HG02763 (cell line): ENCODE data around the gene ELMO3.

Experiments
- ATAC-seq: cut with Tn5 transposase; IDR thresholded peaks from one replicate; pipeline ENCODE4 v1.9.1; 2021; ENCODE audit warnings: mild to moderate bottlenecking, moderate library complexity; ENCODE audit not compliant: unreplicated experiment

The ELMO3 gene

DNA sequence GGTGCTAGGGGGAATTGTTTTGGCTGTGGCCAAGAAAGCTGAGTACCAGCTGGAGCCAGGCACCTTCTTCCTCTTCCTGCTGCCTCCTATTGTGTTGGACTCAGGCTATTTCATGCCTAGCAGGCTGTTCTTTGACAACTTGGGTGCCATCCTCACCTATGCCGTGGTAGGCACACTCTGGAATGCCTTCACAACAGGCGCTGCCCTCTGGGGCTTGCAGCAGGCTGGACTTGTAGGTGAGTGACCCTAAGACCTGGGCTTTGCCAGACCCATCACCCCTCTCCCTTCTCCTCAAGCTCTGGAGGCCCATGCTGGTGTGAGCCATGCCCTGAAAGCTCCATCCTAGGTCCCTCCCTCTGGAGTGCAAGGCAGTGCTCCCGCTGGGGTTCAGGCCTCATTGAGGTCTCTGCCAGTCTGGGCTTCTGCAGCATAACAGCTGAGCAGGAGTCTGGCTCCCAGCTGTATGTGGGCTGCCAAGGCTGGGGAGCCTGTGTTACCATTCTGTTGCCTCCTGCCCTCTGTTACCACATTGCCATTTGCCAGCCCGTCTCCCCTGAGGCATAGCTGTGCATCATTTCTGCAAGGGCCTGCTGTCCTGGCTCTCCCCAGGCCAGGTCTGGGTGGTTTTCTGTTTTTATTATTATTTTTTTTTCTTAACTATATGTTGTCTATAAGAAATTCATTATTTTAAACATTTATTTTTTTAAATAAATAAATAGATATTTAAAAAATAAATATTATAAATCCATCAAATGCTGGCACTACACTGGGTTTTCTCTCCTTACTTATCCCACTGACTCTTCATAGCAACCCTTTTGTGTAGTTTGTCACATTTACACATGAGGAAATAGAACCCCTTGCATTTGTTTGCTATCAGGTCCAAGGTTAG, 53.9 kb downstream of the ELMO3 start:
- ATAC-seq, result no peak
